SK-N-SH treated with all-trans-retinoic acid at 6 μM for 48 hours (cell line): ENCODE measurements around the gene EGFL8.

Experiments
- ATAC-seq: fragments of 200-7000 bp; cut with Tn5 transposase; 3 replicates; pipeline ENCODE4 v1.9.1; 2020; ENCODE audit warnings: mild to moderate bottlenecking, moderate library complexity
- ARNTL ChIP-seq: fragments of 450-650 bp; formaldehyde crosslinking; IDR thresholded peaks from 2 replicates; pipeline ENCODE4 v1.5.0; 2020; ENCODE audit warnings: low read depth, mild to moderate bottlenecking, moderate library complexity, borderline replicate concordance
- BACH2 ChIP-seq: fragments of 250-450 bp; sonication (Bioruptor Pico); IDR thresholded peaks from 2 replicates; pipeline ENCODE4 v1.9.0; 2021; ENCODE audit warnings: mild to moderate bottlenecking, borderline replicate concordance
- CSDC2 ChIP-seq: fragments of 250-450 bp; sonication (Bioruptor Pico); IDR thresholded peaks from 2 replicates; pipeline ENCODE4 v1.5.0; 2020; ENCODE audit warnings: mild to moderate bottlenecking, moderate library complexity
- CSRNP3 ChIP-seq: fragments of 250-450 bp; sonication (Bioruptor Pico); IDR thresholded peaks from 2 replicates; pipeline ENCODE4 v1.5.1; 2021; ENCODE audit warnings: mild to moderate bottlenecking, moderate library complexity
- ESRRG ChIP-seq: fragments of 250-450 bp; sonication (Bioruptor Pico); IDR thresholded peaks from 2 replicates; pipeline ENCODE4 v1.6.1; 2021; ENCODE audit warnings: mild to moderate bottlenecking
- GLIS3 ChIP-seq: fragments of 250-450 bp; sonication (Bioruptor Pico); IDR thresholded peaks from 2 replicates; pipeline ENCODE4 v1.5.0; 2020; ENCODE audit warnings: mild to moderate bottlenecking, moderate library complexity
- ISL1 ChIP-seq: fragments of 250-450 bp; sonication (Bioruptor Pico); IDR thresholded peaks from 2 replicates; pipeline ENCODE4 v2.1.2; 2022; ENCODE audit warnings: mild to moderate bottlenecking, moderate library complexity
- OSR1 ChIP-seq: fragments of 250-450 bp; sonication (Bioruptor Pico); IDR thresholded peaks from 2 replicates; pipeline ENCODE4 v1.8.0; 2022; ENCODE audit warnings: moderate library complexity, mild to moderate bottlenecking, inconsistent platforms
- PATZ1 ChIP-seq: fragments of 250-450 bp; sonication (Bioruptor Pico); IDR thresholded peaks from 2 replicates; pipeline ENCODE4 v1.8.0; 2020; ENCODE audit warnings: mild to moderate bottlenecking, moderate library complexity, borderline replicate concordance
- POU6F1 ChIP-seq: fragments of 250-450 bp; sonication (Bioruptor Pico); IDR thresholded peaks from 2 replicates; pipeline ENCODE4 v1.8.0; 2021; ENCODE audit warnings: low read depth, mild to moderate bottlenecking, moderate library complexity, borderline replicate concordance
- PPARA ChIP-seq: fragments of 250-450 bp; sonication (Bioruptor Pico); IDR thresholded peaks from 2 replicates; pipeline ENCODE4 v1.5.0; 2020; ENCODE audit warnings: mild to moderate bottlenecking, borderline replicate concordance
- RARB ChIP-seq: fragments of 250-450 bp; sonication (Bioruptor Pico); IDR thresholded peaks from 2 replicates; pipeline ENCODE4 v1.8.0; 2021; ENCODE audit warnings: mild to moderate bottlenecking, moderate library complexity
- SNAI2 ChIP-seq: fragments of 250-450 bp; sonication (Bioruptor Pico); IDR thresholded peaks from 2 replicates; pipeline ENCODE4 v1.5.0; 2020; ENCODE audit warnings: mild to moderate bottlenecking, moderate library complexity
- TCF4 ChIP-seq: fragments of 250-450 bp; sonication (Bioruptor Pico); IDR thresholded peaks from 2 replicates; pipeline ENCODE4 v1.8.0; 2021; ENCODE audit warnings: mild to moderate bottlenecking, moderate library complexity, borderline replicate concordance
- ZC3H10 ChIP-seq: fragments of 250-450 bp; sonication (Bioruptor Pico); IDR thresholded peaks from 2 replicates; pipeline ENCODE4 v1.5.1; 2021; ENCODE audit warnings: mild to moderate bottlenecking, moderate library complexity
- ZFP3 ChIP-seq: fragments of 250-450 bp; sonication (Bioruptor Pico); IDR thresholded peaks from 2 replicates; pipeline ENCODE4 v1.5.0; 2020; ENCODE audit warnings: mild to moderate bottlenecking, moderate library complexity
- ZFP30 ChIP-seq: fragments of 450-650 bp; formaldehyde crosslinking; IDR thresholded peaks from 2 replicates; pipeline ENCODE4 v1.5.0; 2022; ENCODE audit warnings: mild to moderate bottlenecking, moderate library complexity
- ZNF565 ChIP-seq: fragments of 450-650 bp; formaldehyde crosslinking; conservative IDR thresholded peaks from 2 replicates; pipeline ENCODE4 v1.5.0; 2020; ENCODE audit warnings: low read depth, mild to moderate bottlenecking, moderate library complexity
- ZNF8 ChIP-seq: fragments of 450-650 bp; formaldehyde crosslinking; IDR thresholded peaks from 2 replicates; pipeline ENCODE4 v1.5.0; 2020; ENCODE audit warnings: mild to moderate bottlenecking, moderate library complexity
- TF ChIP-seq, protein P1 (sequence below): fragments of 250-450 bp; sonication (Bioruptor Pico); IDR thresholded peaks from 2 replicates; pipeline ENCODE4 v1.5.0; 2020; ENCODE audit warnings: mild to moderate bottlenecking, moderate library complexity

EGFL8 gene

DNA sequence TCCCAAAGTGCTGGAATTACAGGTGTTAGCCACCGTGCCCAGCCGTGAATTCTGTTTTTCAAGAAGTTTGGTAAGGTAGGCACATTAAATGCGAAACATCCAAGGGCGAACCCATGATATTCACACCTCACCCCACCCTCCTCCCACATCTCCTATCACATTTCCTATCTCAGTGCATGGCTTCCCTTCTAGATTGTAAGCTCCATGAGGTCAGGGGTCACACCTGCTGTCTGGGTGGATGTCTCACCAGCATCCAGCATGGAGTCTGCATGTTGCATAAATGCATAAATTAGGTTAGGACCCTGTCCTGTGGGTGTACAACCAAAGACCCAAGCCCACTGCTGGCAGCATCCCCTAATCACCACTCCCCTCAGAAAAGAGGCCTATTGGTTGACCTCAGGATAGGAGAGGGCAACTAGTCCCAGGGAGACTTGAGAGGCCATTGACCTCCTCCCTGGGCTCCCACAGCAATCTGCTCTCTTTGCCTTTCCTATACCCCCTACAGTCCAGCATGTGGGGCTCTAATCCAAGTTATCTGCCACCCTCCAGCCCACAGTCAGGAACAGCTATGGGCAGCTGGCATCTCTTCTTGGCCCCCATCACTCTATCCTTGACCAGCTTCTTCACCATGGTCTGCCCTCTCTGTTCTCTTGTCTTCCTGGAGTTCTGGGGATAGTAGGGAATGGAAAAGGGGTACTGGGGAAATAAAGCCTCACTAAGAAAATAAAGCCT lies 16.8 kb upstream of the EGFL8 start:
- TF ChIP-seq TCF4 (CRISPR knock-in tag) (no peak), OSR1 (CRISPR knock-in tag) (no peak), POU6F1 (CRISPR knock-in tag) (no peak), ESRRG (CRISPR knock-in tag) (no peak), RARB (CRISPR knock-in tag) (no peak), ZNF8 (CRISPR knock-in tag) (no peak)
- no peak for ATAC-seq

DNA sequence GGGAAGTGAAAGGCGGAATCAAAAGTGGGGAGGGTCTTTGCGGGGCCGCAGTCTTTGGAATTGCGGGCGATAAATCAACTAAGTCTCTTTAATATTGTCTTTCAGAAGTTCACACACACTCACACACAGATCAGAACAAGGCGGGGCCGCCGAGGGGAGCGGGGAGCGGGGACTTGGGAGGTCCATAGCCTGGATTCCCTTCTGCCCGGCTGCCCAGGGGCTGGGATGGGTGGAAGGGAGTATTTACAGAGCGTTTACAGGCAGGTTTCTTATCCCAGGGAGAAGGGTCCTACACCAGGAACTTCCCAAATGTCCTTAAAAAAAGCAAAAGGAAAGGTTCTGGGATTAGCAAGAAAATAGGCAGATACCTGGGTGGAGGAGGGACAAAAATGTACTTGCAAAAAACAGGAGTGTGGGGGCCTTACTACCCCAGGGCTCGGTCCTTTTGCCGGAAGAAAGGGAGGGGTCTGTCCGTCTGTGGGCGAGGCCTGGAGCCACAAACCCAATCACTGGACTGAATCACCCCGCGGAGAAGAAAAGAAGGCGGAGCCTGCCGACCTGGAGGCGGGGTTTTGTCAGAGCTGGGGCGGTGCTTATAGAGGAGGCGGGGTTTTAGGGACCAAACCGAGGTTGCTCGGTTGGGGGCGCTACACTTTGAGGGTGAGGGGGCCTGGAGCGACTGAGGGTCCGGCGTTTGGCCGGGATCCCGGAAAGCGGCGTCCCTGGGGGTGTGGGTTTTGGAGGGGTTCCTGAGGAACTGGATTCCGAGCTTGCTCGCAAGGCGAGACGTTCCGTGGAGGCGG lies 15.9 kb upstream of the EGFL8 start:
- ATAC-seq, result no peak

DNA sequence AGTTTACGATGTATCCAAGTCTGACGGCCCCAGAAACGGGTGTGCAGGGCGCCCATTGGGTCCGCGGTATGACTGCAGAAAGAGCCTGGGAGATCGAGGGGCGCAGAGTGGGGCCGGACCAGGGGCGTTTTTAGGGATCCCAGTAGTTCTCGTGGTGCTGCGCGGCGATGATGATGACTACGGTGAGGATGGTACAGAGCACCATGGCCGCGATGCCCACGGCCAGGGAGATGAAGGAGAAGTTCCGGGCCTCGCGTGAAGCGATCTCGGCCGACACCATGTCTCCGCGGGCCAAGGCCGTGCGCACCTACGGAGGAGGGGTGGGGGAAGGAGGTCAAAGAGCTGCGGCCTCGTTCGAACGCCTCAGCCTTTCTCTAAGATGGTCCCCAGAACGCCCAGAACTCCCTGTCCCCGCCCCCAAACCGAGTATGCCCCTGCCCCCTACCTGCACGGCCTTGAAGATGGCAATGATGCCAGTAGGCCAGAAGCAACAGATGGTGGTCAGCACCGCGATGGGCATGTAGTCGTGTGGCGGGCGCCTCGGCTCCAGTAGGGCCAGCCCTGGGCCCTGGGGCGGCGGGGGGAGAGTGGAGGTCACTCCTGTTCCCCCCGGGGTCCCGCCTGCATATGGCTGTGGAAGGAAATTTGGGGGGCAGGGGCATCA lies 15.2 kb upstream of the EGFL8 start:
- ATAC-seq, result no peak
- TF ChIP-seq PATZ1 (CRISPR knock-in tag) (no peak), ARNTL (CRISPR knock-in tag) (no peak), SNAI2 (no peak), CSDC2 (CRISPR knock-in tag) (no peak), BACH2 (CRISPR knock-in tag) (no peak), CSRNP3 (CRISPR knock-in tag) (no peak), ZNF565 (CRISPR knock-in tag) (no peak), PPARA (no peak), TCF4 (CRISPR knock-in tag) (no peak), POU6F1 (CRISPR knock-in tag) (no peak), ZFP3 (CRISPR knock-in tag) (no peak), ZFP30 (CRISPR knock-in tag) (no peak), ESRRG (CRISPR knock-in tag) (no peak), GLIS3 (no peak), ZC3H10 (CRISPR knock-in tag) (no peak), ZNF8 (CRISPR knock-in tag) (no peak)
- TF ChIP-seq, protein P1, sequence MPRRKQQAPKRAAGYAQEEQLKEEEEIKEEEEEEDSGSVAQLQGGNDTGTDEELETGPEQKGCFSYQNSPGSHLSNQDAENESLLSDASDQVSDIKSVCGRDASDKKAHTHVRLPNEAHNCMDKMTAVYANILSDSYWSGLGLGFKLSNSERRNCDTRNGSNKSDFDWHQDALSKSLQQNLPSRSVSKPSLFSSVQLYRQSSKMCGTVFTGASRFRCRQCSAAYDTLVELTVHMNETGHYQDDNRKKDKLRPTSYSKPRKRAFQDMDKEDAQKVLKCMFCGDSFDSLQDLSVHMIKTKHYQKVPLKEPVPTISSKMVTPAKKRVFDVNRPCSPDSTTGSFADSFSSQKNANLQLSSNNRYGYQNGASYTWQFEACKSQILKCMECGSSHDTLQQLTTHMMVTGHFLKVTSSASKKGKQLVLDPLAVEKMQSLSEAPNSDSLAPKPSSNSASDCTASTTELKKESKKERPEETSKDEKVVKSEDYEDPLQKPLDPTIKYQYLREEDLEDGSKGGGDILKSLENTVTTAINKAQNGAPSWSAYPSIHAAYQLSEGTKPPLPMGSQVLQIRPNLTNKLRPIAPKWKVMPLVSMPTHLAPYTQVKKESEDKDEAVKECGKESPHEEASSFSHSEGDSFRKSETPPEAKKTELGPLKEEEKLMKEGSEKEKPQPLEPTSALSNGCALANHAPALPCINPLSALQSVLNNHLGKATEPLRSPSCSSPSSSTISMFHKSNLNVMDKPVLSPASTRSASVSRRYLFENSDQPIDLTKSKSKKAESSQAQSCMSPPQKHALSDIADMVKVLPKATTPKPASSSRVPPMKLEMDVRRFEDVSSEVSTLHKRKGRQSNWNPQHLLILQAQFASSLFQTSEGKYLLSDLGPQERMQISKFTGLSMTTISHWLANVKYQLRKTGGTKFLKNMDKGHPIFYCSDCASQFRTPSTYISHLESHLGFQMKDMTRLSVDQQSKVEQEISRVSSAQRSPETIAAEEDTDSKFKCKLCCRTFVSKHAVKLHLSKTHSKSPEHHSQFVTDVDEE (CRISPR knock-in tag), result no peak

More for the DNA sequence above, 15.9 kb upstream of the EGFL8 start:
- TF ChIP-seq ZNF565 (CRISPR knock-in tag) (no peak), ISL1 (CRISPR knock-in tag) (no peak), ESRRG (CRISPR knock-in tag) (no peak), RARB (CRISPR knock-in tag) (no peak), TCF4 (CRISPR knock-in tag) (no peak), SNAI2 (no peak), ARNTL (CRISPR knock-in tag) (no peak)
